Measurements from ENCODE around the gene CDK5RAP3.

CDK5RAP3 gene

GRCh38 chr17:47948706-47949196 is 22.2 kb upstream of the CDK5RAP3 start:
- no peak for DNase-seq (ENCODE audit: low read depth in 1 of 2, low spot score in 1 of 2)

- DNase-seq (ENCODE audit: low read depth in 1 of 2, low spot score in 1 of 2): peak; percentile 61 to 68
These were observed 21.6 kb upstream of the CDK5RAP3 start for GRCh38 chr17:47949197-47949759.

GRCh38 chr17:47949946-47950345 is 21.0 kb upstream of the CDK5RAP3 start:
- DNase-seq (ENCODE audit: low read depth in 1 of 2, low spot score in 1 of 2): no peak

GRCh38 chr17:47950448-47950847 is 20.5 kb upstream of the CDK5RAP3 start:
- no peak for DNase-seq (ENCODE audit: low read depth in 1 of 2, low spot score in 1 of 2)

GRCh38 chr17:47952171-47953021 is 18.5 kb upstream of the CDK5RAP3 start:
- no peak for DNase-seq (ENCODE audit: low read depth in 1 of 2, low spot score in 1 of 2)

- DNase-seq (ENCODE audit: low read depth in 1 of 2, low spot score in 1 of 2): no peak
These were observed 17.0 kb upstream of the CDK5RAP3 start for GRCh38 chr17:47953909-47954308.

- no peak for DNase-seq (ENCODE audit: low read depth in 1 of 2, low spot score in 1 of 2)
These were observed 15.1 kb upstream of the CDK5RAP3 start for GRCh38 chr17:47955497-47956461.

- DNase-seq (ENCODE audit: low read depth in 1 of 2, low spot score in 1 of 2): no peak
These were observed 13.9 kb upstream of the CDK5RAP3 start for GRCh38 chr17:47956791-47957590.

GRCh38 chr17:47957591-47958490 is 13.1 kb upstream of the CDK5RAP3 start, which contains the start of gene PRR15L:
PRR15L (minus strand) TSS chr17:47957883; CDS start chr17:47953234, 4,649 bp downstream.
- DNase-seq (ENCODE audit: low read depth in 1 of 2, low spot score in 1 of 2): no peak

- DNase-seq (ENCODE audit: low read depth in 1 of 2, low spot score in 1 of 2): no peak
These were observed 10.9 kb upstream of the CDK5RAP3 start for GRCh38 chr17:47959825-47960655.

GRCh38 chr17:47961406-47961805 is 9.5 kb upstream of the CDK5RAP3 start:
- DNase-seq (ENCODE audit: low read depth in 1 of 2, low spot score in 1 of 2): no peak

- no peak for DNase-seq (ENCODE audit: low read depth in 1 of 2, low spot score in 1 of 2)
These were observed 8.0 kb upstream of the CDK5RAP3 start for GRCh38 chr17:47962901-47963300.

GRCh38 chr17:47964856-47965255 is 6.1 kb upstream of the CDK5RAP3 start:
- no peak for DNase-seq (ENCODE audit: low read depth in 1 of 2, low spot score in 1 of 2)

- DNase-seq (ENCODE audit: low read depth in 1 of 2, low spot score in 1 of 2): no peak
These were observed 4.8 kb upstream of the CDK5RAP3 start for GRCh38 chr17:47966079-47966519.

- DNase-seq (ENCODE audit: low read depth in 1 of 2, low spot score in 1 of 2): no peak
These were observed 3.2 kb upstream of the CDK5RAP3 start for GRCh38 chr17:47967607-47968252.

- DNase-seq (ENCODE audit: low read depth in 1 of 2, low spot score in 1 of 2): no peak
These were observed 2.1 kb upstream of the CDK5RAP3 start for GRCh38 chr17:47968836-47969235.

- DNase-seq (ENCODE audit: low read depth in 1 of 2, low spot score in 1 of 2): no peak
These were observed 786 bp upstream of the CDK5RAP3 start for GRCh38 chr17:47969930-47970724.
